HepG2 (cell line): ENCODE results near the gene AMHR2. TPM values are rescaled to one million over a fixed set of nuclear protein-coding genes. Genes with fewer than 3 reads are reported as not detected.
A peak's percentile ranks its signal among the peaks of the same experiment; 100 is the strongest.

Experiments used
- ATAC-seq: fragments of 200-7000 bp; cut with Tn5 transposase; 3 replicates; pipeline ENCODE4 v1.9.1; 2020; ENCODE audit warnings: mild to moderate bottlenecking, moderate library complexity
- BruUV-seq: library from RNA; stranded (reverse); fragments of 400-500 nt; replicated peaks from 2 replicates; lab custom pipeline; 2021; lab: Mats Ljungman, UMichigan
- CTCF ChIA-PET: fragments of 300-600 bp; formaldehyde crosslinking; extraction: SDS; loops from one replicate; lab custom pipeline; 2021; ENCODE audit warnings: low total read pairs, inconsistent platforms, low intra/inter-chr PET ratio; lab: Yijun Ruan, JAX
- POLR2A ChIA-PET: fragments of 350-600 bp; sonication (Branson Sonifier 250); formaldehyde crosslinking; loops from one replicate; lab custom pipeline; 2020; ENCODE audit warnings: antibody characterized with exemption, inconsistent platforms; lab: Yijun Ruan, JAX
- DNase-seq: peaks from one replicate; pipeline ENCODE4 v3.0.0-alpha.2; 2015; ENCODE audit warnings: low spot score
- FAIRE-seq: peaks from 3 replicates; lab custom pipeline; 2011; peaks lifted over from hg19 to GRCh38; lab: Jason Lieb, UNC
- H2AFZ ChIP-seq: one replicate; pipeline ENCODE4 v1.6.1; 2011; ENCODE audit warnings: low read length, inconsistent platforms
- H3K27ac ChIP-seq: fragments of 300-600 bp; 3 replicates; pipeline ENCODE4 v1.8.0; 2011; ENCODE audit warnings: mixed run types, mild to moderate bottlenecking, mixed read lengths, low read length, inconsistent platforms; ENCODE audit not compliant: insufficient read depth; ENCODE audit errors: extremely low read length
- H3K27me3 ChIP-seq, 2 experiments: fragments of 200-600 bp in 1 of 2; 2 replicates in 1 of 2; 3 replicates in 1 of 2; pipeline versions ENCODE4 v1.6.0 to v1.8.0; 2011; ENCODE audit warnings: low read length in 2 of 2, mild to moderate bottlenecking in 2 of 2, moderate library complexity in 2 of 2, inconsistent platforms in 1 of 2; ENCODE audit not compliant: insufficient read depth in 2 of 2, control insufficient read depth in 1 of 2
- H3K36me3 ChIP-seq, 2 experiments: fragments of 200-600 bp in 1 of 2; replicated peaks in 1 of 2; 2 replicates in 1 of 2; 3 replicates in 1 of 2; pipeline versions ENCODE4 v1.5.1 to v1.8.0; 2011; ENCODE audit warnings: low read length in 2 of 2, inconsistent platforms in 1 of 2; ENCODE audit not compliant: insufficient read depth in 2 of 2, control insufficient read depth in 1 of 2
- H3K4me1 ChIP-seq: 2 replicates; pipeline ENCODE4 v1.5.1; 2012; ENCODE audit warnings: low read length, inconsistent platforms; ENCODE audit not compliant: insufficient read depth
- H3K4me2 ChIP-seq: 2 replicates; pipeline ENCODE4 v1.6.0; 2011; ENCODE audit warnings: low read depth, low read length, inconsistent platforms
- H3K4me3 ChIP-seq, 3 experiments: fragments of 200-600 bp in 1 of 3; sonication (generic), shearing (Covaris generic) in 1 of 3; replicated peaks in 1 of 3; 2 replicates each; pipeline ENCODE4 v1.5.1; 2011 to 2016; ENCODE audit warnings: low read length in 3 of 3, inconsistent platforms in 2 of 3, low read depth in 2 of 3, mild to moderate bottlenecking in 2 of 3, control low read depth in 1 of 3, mixed read lengths in 1 of 3; ENCODE audit not compliant: insufficient read depth in 1 of 3
- H3K79me2 ChIP-seq: one replicate; pipeline ENCODE4 v1.6.1; 2011; ENCODE audit warnings: low read length, inconsistent platforms; ENCODE audit not compliant: insufficient read depth
- H3K9ac ChIP-seq: 2 replicates; pipeline ENCODE4 v1.6.0; 2011; ENCODE audit warnings: mild to moderate bottlenecking, low read depth, low read length, inconsistent platforms; ENCODE audit not compliant: insufficient read depth
- H3K9me3 ChIP-seq: 2 replicates; pipeline ENCODE4 v1.5.1; 2012; ENCODE audit warnings: mild to moderate bottlenecking, low read length
- H4K20me1 ChIP-seq: 2 replicates; pipeline ENCODE4 v1.6.0; 2011; ENCODE audit warnings: inconsistent platforms, mild to moderate bottlenecking, low read length, moderate library complexity; ENCODE audit not compliant: insufficient read depth
- MAFF ChIP-seq: IDR thresholded peaks from 2 replicates; pipeline ENCODE4 v1.6.1; 2011; ENCODE audit warnings: low read depth, low read length, improper control_type of control experiment
- MAFK ChIP-seq, 2 experiments: IDR thresholded peaks in 1 of 2; conservative IDR thresholded peaks in 1 of 2; 2 replicates each; pipeline ENCODE4 v1.6.1; 2011; ENCODE audit warnings: improper control_type of control experiment in 2 of 2, low read length in 2 of 2
- POLR2A ChIP-seq, 2 experiments: IDR thresholded peaks; 2 replicates each; pipeline ENCODE4 v1.6.1; 2011; ENCODE audit warnings: low read depth in 2 of 2, low read length in 2 of 2, mild to moderate bottlenecking in 1 of 2, moderate library complexity in 1 of 2; ENCODE audit not compliant: insufficient read depth in 1 of 2
- POLR2AphosphoS2 ChIP-seq: IDR thresholded peaks from 2 replicates; pipeline ENCODE4 v1.6.1; 2011; ENCODE audit warnings: low read depth, low read length, improper control_type of control experiment
- RBM22 ChIP-seq: fragments of 200-400 bp; formaldehyde crosslinking; optimal IDR thresholded peaks from 2 replicates; pipeline ENCODE3; 2017; ENCODE audit warnings: mild to moderate bottlenecking, low read length, moderate library complexity
- RELA ChIP-seq: sonication (generic); formaldehyde crosslinking; IDR thresholded peaks from 2 replicates; pipeline ENCODE4 v1.4.0; 2020; ENCODE audit warnings: missing genetic modification reagents
- SSRP1 ChIP-seq: IDR thresholded peaks from 2 replicates; pipeline ENCODE4 v1.6.1; 2016; ENCODE audit warnings: control low read depth
- ZNF567 ChIP-seq: sonication (generic); formaldehyde crosslinking; IDR thresholded peaks from 2 replicates; pipeline ENCODE4 v1.8.1; 2023; ENCODE audit warnings: mild to moderate bottlenecking, missing genetic modification reagents, borderline replicate concordance
- WGBS: methylation state at CpG from one replicate; pipeline ENCODE4 v1.1.6; 2017; ENCODE audit warnings: low lambda C conversion rate; 5-methylcytosine and 5-hydroxymethylcytosine counted together
- in situ Hi-C: cut with HindIII; loops from 2 replicates; pipeline ENCODE4 v1.10.0; 2017; ENCODE audit warnings: low pct_unique_long_range_greater_than_20kb; ENCODE audit not compliant: extremely low pct_ligation_motif_present
- intact Hi-C: fragments of 100-400 bp; cut with micrococcal nuclease; formaldehyde crosslinking; loops from one replicate; pipeline ENCODE4 v1.10.0; 2022; ENCODE audit not compliant: unreplicated experiment
- polyA plus RNA-seq, 8 experiments: library from polyadenylated mRNA; depleted of rRNA in 3 of 8; stranded (reverse) in 7 of 8; unstranded in 1 of 8; fragments of >200 nt; fragmentation: Illumina TruSeq in 4 of 8; extraction: Trizol in 4 of 8; gene quantifications; 2 replicates each; pipeline versions ENCODE4 v1.2.1 to v1.2.3, GENCODE V29; 2011 to 2016; ENCODE audit warnings: low read depth in 4 of 8, missing spikeins in 1 of 8, mixed read lengths in 1 of 8; ENCODE audit not compliant: insufficient read depth in 1 of 8
- total RNA-seq, 5 experiments: library from RNA; depleted of rRNA; stranded (reverse); fragments of >200 nt; fragmentation: Illumina TruSeq; extraction: Trizol; gene quantifications; 2 replicates each; pipeline ENCODE4 v1.2.3, GENCODE V29; 2016; ENCODE audit warnings: low read depth in 1 of 5

Gene AMHR2
- total and polyA plus RNA-seq, 2 of the 13 experiments (the other 11 are each of a cell fraction or from before 2014, with no cell fraction given): 0.24 to 0.58 TPM

DNA sequence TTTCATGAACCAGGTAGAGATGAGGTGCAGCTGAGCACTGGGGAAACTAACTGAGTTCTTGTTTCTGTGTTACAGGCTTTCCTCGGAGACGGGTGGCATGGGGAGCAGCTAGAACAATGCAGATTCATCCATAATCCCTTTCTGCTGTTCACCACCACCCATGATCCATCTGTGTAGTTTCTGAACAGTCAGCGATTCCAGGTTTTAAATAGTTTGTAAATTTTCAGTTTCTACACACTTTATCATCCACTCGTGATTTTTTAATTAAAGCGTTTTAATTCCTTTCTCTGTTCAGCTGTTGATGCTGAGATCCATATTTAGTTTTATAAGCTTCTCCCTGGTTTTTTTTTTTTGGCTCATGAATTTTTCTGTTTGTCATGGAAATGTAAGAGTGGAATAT, 55.7 kb downstream of the AMHR2 start:
- DNase-seq (no peak), FAIRE-seq (no peak), ATAC-seq (no peak)
- ChIA-PET POLR2A (interaction anchor here (1.2 to 1.8 kb wide), 2 partner anchors 11 to 22 kb away, joined by 3 to 8 read pairs; partner anchors contain the start of gene TARBP2), CTCF (no interaction called here)
- TF ChIP-seq ZNF567 (CRISPR knock-in tag) (no peak), MAFK (conservative IDR thresholded peaks at IDR 0.05 in 1 of 2, IDR thresholded peaks at IDR 0.05 in 1 of 2; ENCODE audit: low read length in 2 of 2) (peak; percentile 63 to 72; a peak in 3 of 4 replicates), MAFF (peak; percentile 65)
- Histone ChIP-seq H3K9me3 (no peaks in the 10 kb centered on the region), H3K36me3 (peaks cover 24 to 68% of the 10 kb centered on the region in 2 experiments), H3K4me2 (no peak overlapping the region), H3K4me1 (no peaks in the 10 kb centered on the region), H4K20me1 (peaks cover 26% of the 10 kb centered on the region), H3K79me2 (peaks cover 3% of the 10 kb centered on the region), H3K9ac (no peak overlapping the region), H3K27me3 (no peaks in the 10 kb centered on the region), H2AFZ (no peak overlapping the region), H3K4me3 (no peak overlapping the region), H3K27ac (no peak overlapping the region)
- intact Hi-C loops (no loop called here), in situ Hi-C loops (no loop called here)
- BruUV-seq: no TSS peak
- 95% methylated on average over 5 of the region's 5 CpGs for WGBS

- Histone ChIP-seq H3K9ac (no peak overlapping the region), H3K36me3 (peaks cover 14 to 55% of the 10 kb centered on the region in 2 experiments), H3K4me2 (no peak overlapping the region), H3K4me3 (no peak overlapping the region), H3K9me3 (no peaks in the 10 kb centered on the region), H3K27me3 (no peaks in the 10 kb centered on the region), H3K79me2 (peaks cover 3% of the 10 kb centered on the region), H4K20me1 (peaks cover 17% of the 10 kb centered on the region), H2AFZ (no peak overlapping the region), H3K27ac (no peak overlapping the region), H3K4me1 (no peaks in the 10 kb centered on the region)
- POLR2A ChIA-PET: interaction anchor here (1.0 to 4.2 kb wide), 7 partner anchors 8 to 160 kb away, joined by 3 to 58 read pairs (median 6); partner anchors contain the start of genes AAAS, MAP3K12, SP1 and TARBP2
- DNase-seq: no peak
- CTCF ChIA-PET: no interaction called here
- 95% methylated on average over 12 of the region's 12 CpGs for WGBS
- no TSS peak for BruUV-seq
- in situ Hi-C loops: no loop called here
- no peak for ATAC-seq
- TF ChIP-seq RBM22 (peak; percentile 94), POLR2A (IDR thresholded peaks at IDR 0.05; ENCODE audit: insufficient read depth in 1 of 2, low read depth in 2 of 2, low read length in 2 of 2) (peak in 1 of 2 experiments; percentile 35; a peak in 1 of 4 replicates), RELA (no peak), POLR2AphosphoS2 (peak; percentile 60; the same call in 1 of the 2 replicates), SSRP1 (peak; percentile 45; the same call in 1 of the 2 replicates)
- intact Hi-C loops: no loop called here
- FAIRE-seq: no peak
These were observed 57.1 kb downstream of the AMHR2 start for GRCh38 chr12:53480491-53481442.

Other genes with a start within 250 kb of the AMHR2 start
- 15.0 and 16.9 TPM in 2 replicates for gene ZNF740, start 243.1 kb upstream of the AMHR2 start, total RNA-seq (2016; rRNA removed; fragmentation: Illumina TruSeq; extraction: Trizol)
- gene ZNF740, start 243.1 kb upstream of the AMHR2 start, polyA plus RNA-seq (2011; rRNA removed): 19.0 and 22.0 TPM in 2 replicates
- gene CSAD, start 242.9 kb upstream of the AMHR2 start, total RNA-seq (2016; rRNA removed; fragmentation: Illumina TruSeq; extraction: Trizol): 2.7 and 7.2 TPM in 2 replicates
- 23.5 and 25.2 TPM in 2 replicates for gene CSAD, start 242.9 kb upstream of the AMHR2 start, polyA plus RNA-seq (2011; rRNA removed)
- 0.13 and 0.18 TPM in 2 replicates for gene ITGB7, start 216.6 kb upstream of the AMHR2 start, total RNA-seq (2016; rRNA removed; fragmentation: Illumina TruSeq; extraction: Trizol)
- 0.14 and 0.16 TPM in 2 replicates for gene ITGB7, start 216.6 kb upstream of the AMHR2 start, polyA plus RNA-seq (2011; rRNA removed)
- 0.77 and 0.91 TPM in 2 replicates for gene RARG, start 191.6 kb upstream of the AMHR2 start, total RNA-seq (2016; rRNA removed; fragmentation: Illumina TruSeq; extraction: Trizol)
- gene RARG, start 191.6 kb upstream of the AMHR2 start, polyA plus RNA-seq (2011; rRNA removed): 1.5 and 1.6 TPM in 2 replicates
- 11.5 and 11.6 TPM in 2 replicates for gene ESPL1, start 155.6 kb upstream of the AMHR2 start, total RNA-seq (2016; rRNA removed; fragmentation: Illumina TruSeq; extraction: Trizol)
- 5.3 and 5.8 TPM in 2 replicates for gene ESPL1, start 155.6 kb upstream of the AMHR2 start, polyA plus RNA-seq (2011; rRNA removed)
- gene PFDN5, start 128.3 kb upstream of the AMHR2 start, total RNA-seq (2016; rRNA removed; fragmentation: Illumina TruSeq; extraction: Trizol): 462 and 578 TPM in 2 replicates
- 440 and 449 TPM in 2 replicates for gene PFDN5, start 128.3 kb upstream of the AMHR2 start, polyA plus RNA-seq (2011; rRNA removed)
- 58.0 and 62.6 TPM in 2 replicates for gene MYG1, start 124.2 kb upstream of the AMHR2 start, total RNA-seq (2016; rRNA removed; fragmentation: Illumina TruSeq; extraction: Trizol)
- gene MYG1, start 124.2 kb upstream of the AMHR2 start, polyA plus RNA-seq (2011; rRNA removed): 38.6 and 40.7 TPM in 2 replicates
- 47.6 and 49.9 TPM in 2 replicates for gene AAAS, start 102.2 kb upstream of the AMHR2 start, total RNA-seq (2016; rRNA removed; fragmentation: Illumina TruSeq; extraction: Trizol)
- gene AAAS, start 102.2 kb upstream of the AMHR2 start, polyA plus RNA-seq (2011; rRNA removed): 52.0 and 54.0 TPM in 2 replicates
- gene SP7, start 87.5 kb upstream of the AMHR2 start, total RNA-seq (2016; rRNA removed; fragmentation: Illumina TruSeq; extraction: Trizol): not detected in 2 replicates
- gene SP7, start 87.5 kb upstream of the AMHR2 start, polyA plus RNA-seq (2011; rRNA removed): not detected in 2 replicates
- gene SP1, start 43.7 kb upstream of the AMHR2 start, total RNA-seq (2016; rRNA removed; fragmentation: Illumina TruSeq; extraction: Trizol): 27.5 and 46.7 TPM in 2 replicates
- 26.5 and 27.3 TPM in 2 replicates for gene SP1, start 43.7 kb upstream of the AMHR2 start, polyA plus RNA-seq (2011; rRNA removed)
- gene PRR13, start 17.9 kb downstream of the AMHR2 start, total RNA-seq (2016; rRNA removed; fragmentation: Illumina TruSeq; extraction: Trizol): 102 and 109 TPM in 2 replicates
- 65.0 and 70.4 TPM in 2 replicates for gene PRR13, start 17.9 kb downstream of the AMHR2 start, polyA plus RNA-seq (2011; rRNA removed)
- gene PCBP2, start 28.2 kb downstream of the AMHR2 start, total RNA-seq (2016; rRNA removed; fragmentation: Illumina TruSeq; extraction: Trizol): 154 and 265 TPM in 2 replicates
- gene PCBP2, start 28.2 kb downstream of the AMHR2 start, polyA plus RNA-seq (2011; rRNA removed): 345 and 390 TPM in 2 replicates
- 0.13 and 0.20 TPM in 2 replicates for gene MAP3K12, start 75.6 kb downstream of the AMHR2 start, total RNA-seq (2016; rRNA removed; fragmentation: Illumina TruSeq; extraction: Trizol)
- 1.1 and 1.3 TPM in 2 replicates for gene MAP3K12, start 75.6 kb downstream of the AMHR2 start, polyA plus RNA-seq (2011; rRNA removed)
- gene TARBP2, start 77.4 kb downstream of the AMHR2 start, total RNA-seq (2016; rRNA removed; fragmentation: Illumina TruSeq; extraction: Trizol): 39.5 and 55.5 TPM in 2 replicates
- gene TARBP2, start 77.4 kb downstream of the AMHR2 start, polyA plus RNA-seq (2011; rRNA removed): 47.0 and 49.2 TPM in 2 replicates
- gene NPFF, start 83.6 kb downstream of the AMHR2 start, total RNA-seq (2016; rRNA removed; fragmentation: Illumina TruSeq; extraction: Trizol): 0.51 TPM in 1 of 2 replicates, not detected in the other
- gene NPFF, start 83.6 kb downstream of the AMHR2 start, polyA plus RNA-seq (2011; rRNA removed): not detected in 2 replicates
- gene ATF7, start 202.5 kb downstream of the AMHR2 start, total RNA-seq (2016; rRNA removed; fragmentation: Illumina TruSeq; extraction: Trizol): 9.6 and 11.3 TPM in 2 replicates
- 14.0 and 16.2 TPM in 2 replicates for gene ATF7, start 202.5 kb downstream of the AMHR2 start, polyA plus RNA-seq (2011; rRNA removed)